HG02981 (cell line): Measurements from ENCODE around the gene NPAS3.

Experiments
- ATAC-seq: cut with Tn5 transposase; IDR thresholded peaks from one replicate; pipeline ENCODE4 v1.9.1; 2021; ENCODE audit warnings: mild to moderate bottlenecking, moderate library complexity; ENCODE audit not compliant: unreplicated experiment

NPAS3 gene

DNA sequence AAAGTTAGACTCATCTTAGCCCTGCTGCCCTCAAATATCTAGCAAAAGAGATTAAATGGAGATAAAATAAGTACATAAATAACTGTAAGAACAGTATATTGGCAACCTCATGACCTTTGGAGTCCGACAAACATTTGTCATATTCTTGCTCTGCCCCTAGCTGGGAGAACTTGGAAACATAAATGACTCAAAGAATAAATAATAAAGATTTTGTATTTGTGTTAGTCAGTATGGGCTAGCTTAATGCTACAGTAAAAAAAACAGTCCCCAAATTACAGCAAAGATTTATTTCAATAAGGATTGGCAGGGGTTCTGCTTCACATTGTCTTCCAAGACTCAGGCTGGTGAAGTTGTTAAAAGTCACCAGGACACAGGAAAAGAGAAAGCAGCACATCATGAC lies 791.5 kb downstream of the NPAS3 start:
- ATAC-seq, result no peak

DNA sequence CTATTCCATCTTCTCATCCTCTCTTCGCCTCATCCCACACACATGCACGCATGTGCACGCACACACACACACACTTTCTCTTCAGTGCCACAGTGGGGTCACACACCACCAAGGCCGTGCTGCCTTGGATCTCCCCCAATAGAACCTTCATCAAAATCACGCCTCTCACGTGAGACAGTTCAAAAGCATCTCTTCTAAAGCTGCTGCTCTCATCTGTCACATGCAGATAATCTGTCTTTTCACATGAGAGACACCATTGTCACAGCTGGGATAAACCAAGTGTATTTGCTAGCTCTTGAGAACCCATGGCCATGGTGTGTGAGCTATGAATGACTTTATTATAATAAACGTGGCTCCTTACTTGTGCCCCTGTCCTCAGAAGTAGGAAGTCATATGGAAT lies 793.5 kb downstream of the NPAS3 start:
- no peak for ATAC-seq

DNA sequence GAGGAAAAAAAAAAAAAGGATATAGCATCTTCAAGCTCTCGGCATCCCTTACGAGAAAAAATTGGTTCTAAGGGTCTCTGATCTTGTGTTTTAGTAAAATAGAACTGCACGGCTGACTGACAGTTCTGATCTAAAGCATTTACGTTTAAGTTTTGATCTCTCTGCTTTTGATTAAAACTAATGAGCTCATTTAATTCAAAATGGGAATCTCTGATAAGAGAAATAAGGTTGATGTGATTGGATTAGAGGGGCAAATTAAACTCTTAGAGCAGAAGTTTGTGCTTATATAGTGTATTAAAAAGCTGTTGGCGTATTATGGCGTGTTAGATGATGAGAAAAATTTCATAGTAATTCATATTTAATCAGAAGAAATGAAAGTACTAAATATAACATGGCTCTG lies 794.6 kb downstream of the NPAS3 start:
- ATAC-seq, result no peak

DNA sequence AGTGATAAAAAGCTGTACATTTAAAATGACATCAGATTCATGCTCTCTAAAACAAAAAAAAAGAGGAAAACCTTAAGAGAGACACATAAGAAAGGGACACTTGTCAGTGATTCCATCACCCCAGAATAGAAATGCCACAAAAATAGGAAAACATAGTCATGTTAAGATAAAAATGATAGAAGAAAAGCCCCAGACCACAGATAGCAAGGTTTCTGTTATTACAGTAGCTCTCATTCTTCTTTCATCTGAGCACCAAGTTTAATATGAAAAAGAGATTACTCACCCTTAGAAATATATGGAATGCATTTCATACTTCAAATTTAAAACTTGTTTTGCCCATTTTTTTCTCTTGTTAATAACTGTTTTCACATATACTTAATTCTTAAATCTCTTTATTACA lies 795.0 kb downstream of the NPAS3 start:
- no peak for ATAC-seq

DNA sequence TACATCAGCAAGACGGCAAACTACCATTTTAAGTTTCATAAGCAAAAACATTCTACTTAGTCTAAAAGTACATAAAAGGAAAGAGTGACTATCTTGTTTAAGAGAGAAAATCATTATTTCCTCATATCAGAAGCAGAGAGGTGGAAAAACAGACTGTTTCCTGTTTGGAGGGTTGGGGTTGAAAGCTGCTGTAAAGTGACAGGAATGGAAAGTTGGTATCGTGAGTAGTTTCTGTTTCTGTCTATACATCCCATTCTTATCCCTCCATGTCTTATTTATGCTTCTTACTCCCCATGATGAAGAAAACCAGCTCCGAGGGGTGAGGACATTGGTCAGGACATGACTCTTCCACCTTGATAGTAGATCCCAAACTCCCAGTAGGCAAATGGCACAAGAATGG lies 795.7 kb downstream of the NPAS3 start:
- ATAC-seq, result no peak

DNA sequence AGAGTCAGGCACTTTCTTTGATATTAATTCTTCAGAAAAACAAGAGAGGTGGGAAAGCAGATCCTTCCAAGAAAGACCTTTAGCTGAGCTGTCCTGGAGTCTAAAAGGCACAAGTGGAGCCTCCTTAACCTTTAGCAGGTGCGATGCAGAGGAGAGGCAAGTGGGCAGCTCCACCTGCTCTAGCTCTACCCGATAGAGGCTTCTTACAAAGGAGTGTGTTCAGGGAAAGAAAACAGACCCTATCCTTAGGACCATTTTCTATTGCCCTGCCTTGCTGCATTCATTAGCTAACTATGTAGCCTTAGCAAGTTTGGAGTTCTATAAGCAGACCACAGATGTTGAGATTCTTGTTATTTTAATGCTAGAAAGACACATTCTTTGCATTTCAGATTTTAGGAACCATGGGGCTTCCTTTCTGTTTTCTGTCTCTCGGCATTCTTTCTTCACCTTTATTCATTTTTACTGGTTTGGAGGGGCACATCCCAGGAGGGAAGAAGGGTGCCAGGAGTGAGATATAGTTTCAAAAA lies 797.7 kb downstream of the NPAS3 start:
- ATAC-seq, result no peak

DNA sequence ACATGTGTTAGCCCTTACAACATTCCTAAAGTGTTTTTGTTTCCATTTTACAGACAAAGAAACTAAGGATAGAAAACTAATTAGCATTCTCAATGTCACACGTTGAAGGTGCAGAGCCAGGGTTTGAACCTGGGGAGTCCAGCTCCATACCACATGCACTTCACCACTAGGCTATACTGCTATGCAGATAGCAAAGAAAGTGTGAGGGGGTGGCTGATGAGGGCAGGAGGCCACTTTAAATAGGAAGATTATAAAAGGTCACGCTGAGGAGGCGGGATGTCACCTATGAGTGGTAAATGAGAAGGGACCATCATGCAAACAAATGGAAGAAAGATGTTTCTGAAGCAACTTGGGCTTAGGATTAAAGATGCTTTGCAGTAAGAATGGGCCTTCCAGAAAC lies 798.3 kb downstream of the NPAS3 start:
- no peak for ATAC-seq

DNA sequence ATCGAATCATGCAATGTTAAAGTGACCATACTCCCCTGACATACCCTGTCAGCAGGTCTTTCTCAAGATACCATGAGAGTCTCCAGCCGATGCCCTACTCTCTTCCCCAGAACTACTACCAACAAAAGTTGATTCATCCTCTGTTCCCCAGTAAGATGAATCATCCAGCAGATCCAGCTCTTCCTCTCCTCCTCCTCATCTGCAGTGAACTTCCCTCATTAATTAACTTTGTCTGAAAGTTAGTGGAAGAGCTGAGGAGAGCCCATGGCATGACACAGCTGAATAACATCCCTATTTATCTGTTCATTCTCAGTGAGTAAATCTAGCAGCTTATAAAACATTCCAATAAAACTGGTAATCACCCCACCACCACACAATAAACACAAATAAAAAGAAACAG lies 798.8 kb downstream of the NPAS3 start:
- ATAC-seq, result no peak

DNA sequence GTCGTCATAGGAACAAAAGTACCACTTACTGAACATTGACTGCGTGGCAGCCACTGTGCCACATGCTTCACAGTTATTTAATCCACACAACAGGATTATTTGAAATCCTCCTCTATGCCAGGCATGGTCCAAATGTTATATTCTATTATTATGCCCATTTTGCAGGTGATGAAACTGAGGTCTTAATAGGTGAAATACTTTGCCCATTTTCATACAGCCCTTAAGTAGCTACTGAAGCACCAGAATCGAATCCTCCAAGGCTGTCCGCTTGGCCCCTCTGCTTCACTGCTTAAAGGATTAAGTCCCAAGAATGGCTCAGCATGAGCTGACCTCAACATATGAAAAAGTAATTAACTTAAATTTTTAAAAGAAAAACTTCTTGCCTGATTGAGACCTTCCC lies 799.4 kb downstream of the NPAS3 start:
- no peak for ATAC-seq

DNA sequence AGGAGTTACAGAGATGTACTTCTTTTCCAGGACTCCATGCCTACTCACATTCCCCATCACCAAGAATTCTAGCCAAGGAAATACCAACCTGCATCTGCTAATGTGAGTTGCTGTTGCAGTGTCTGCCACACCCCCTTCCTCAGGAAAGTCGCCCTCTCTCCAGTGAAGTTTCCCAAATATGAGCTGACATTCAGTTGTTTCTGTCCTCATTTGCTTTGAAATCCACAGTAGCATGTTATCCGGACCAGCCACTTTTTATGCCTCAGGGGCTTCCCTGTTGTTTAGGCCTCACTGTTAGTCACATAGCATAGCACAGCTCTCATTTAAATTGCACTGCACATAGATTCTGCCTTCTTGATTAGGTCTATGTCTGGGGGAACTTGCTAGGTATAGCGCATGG lies 799.8 kb downstream of the NPAS3 start:
- no peak for ATAC-seq

DNA sequence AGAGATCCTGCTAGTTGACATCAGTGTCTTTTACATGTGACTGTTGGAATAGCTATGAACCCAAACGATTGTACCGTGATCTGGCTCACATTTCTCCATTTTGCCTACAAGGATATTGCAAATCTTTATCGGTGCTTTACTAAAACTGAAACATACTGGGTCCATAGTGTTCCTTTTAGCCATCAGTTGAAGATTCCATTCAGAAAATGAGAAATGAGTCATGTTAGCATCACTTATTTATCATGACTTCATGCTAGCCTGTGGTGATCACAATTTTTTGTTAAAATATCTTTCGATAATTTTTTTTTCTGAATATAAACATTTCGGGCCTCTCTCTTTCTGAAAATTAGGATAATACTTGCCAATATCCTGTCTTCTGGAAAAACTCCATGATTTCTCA lies 801.9 kb downstream of the NPAS3 start:
- ATAC-seq, result no peak

DNA sequence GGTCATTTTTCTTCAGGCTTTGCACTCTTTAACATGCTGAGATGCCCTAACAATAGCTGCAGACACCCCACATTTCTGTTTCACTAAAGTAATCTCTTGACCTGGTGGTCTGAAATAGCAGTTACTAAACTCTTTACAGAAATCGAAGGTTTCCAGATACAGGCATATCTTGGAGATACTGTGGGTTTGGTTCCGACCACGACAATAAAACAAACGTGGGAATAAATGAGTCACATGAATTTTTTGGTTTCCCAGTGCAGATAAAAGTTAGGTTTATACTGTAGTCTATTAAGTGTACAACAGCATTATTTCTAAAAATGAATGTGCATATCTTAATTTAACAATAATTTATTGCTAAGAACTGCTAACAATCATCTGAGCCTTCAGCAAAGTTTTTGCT lies 803.5 kb downstream of the NPAS3 start:
- ATAC-seq, result no peak

DNA sequence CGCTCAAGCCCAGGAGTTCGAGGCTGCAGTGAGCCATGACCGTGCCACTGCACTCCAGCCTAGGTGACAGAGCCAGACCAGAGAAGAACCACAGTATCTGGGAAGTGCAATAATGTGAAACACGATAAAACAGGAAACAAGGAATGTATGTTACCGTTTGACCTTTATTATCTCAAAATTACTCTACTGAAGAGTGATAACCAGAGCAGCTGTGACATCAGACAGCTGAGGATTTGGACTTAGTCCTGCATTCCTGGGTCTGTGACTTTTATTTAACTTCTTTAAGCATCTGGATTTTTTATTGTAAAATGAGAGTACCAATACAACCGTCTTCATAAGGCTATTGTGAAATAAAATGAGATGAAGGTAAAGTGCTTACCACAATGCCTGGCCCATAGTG lies 806.5 kb downstream of the NPAS3 start:
- ATAC-seq, result no peak

DNA sequence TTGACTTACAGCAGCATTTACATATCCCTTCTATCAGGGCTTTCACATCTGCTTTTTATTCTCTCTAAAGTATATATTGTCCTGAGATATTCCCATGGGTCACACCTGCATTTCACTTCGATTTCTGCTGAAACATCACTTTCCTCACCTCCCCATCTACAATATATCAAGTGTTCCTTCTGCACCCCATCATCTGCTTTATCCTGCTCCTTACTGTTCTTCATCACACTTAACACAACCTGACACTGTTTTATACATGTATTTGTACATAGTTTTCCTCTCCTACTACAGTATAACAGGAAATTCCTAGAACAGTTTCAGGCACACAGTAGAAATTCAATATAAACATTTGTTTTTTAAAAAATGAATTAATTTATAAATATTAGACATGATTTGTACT lies 809.1 kb downstream of the NPAS3 start:
- ATAC-seq, result no peak

DNA sequence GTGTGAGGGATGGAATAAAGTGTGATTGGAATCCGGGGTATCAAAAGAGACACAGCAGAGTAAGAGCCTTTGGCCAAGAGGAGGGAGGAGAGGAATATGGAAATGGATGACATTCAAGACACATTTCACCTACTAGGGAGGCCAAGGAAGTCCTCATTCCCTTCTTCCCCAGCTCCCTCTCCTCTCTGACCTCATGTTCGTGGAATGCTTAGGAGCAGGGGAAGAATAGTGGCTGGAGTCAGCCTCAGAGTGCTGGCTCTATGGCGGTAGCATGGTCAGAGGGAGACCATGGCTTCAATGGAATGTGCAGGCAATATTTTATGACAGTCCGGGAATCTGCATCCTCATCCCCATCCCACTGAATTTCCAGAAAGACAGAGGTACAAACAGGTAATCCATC lies 815.6 kb downstream of the NPAS3 start:
- ATAC-seq, result no peak

DNA sequence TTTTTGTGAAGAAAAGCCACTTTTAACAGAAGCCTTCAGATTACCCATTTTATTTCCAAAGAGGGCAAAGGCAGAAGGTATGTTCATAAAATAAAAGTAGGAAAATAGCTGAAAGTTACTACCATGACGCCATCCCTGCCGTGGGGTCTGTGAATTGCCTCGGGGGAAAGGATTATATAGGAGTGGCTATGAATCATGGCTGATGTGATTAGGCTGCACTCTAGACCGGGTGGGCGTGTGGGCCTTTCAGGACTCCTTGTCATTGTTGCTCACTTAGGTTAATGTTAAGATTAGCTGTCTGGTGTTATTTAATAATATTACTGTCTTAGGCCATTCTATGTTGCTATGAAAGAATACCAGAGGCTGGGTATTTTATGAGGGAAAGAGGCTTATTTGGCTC lies 816.7 kb downstream of the NPAS3 start:
- ATAC-seq, result no peak

DNA sequence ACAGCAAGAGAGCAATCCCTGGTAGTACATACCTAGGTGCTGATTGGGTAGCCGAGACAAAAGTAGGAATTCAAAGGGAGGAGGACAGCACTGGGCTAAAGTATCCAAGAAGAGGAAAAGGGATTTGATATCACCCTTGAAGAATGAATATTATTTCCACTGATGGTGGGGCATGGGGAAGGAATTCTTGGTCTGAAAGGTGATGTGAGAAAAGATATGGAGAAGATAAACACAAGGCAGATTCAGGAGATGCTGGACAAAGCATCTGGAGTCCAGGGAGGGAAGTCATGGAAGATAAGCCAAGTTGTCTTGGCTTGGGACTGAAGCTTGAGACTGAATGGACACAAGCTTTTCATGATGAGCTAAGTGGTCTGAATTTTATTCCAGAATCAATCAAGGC lies 818.2 kb downstream of the NPAS3 start:
- ATAC-seq, result no peak

DNA sequence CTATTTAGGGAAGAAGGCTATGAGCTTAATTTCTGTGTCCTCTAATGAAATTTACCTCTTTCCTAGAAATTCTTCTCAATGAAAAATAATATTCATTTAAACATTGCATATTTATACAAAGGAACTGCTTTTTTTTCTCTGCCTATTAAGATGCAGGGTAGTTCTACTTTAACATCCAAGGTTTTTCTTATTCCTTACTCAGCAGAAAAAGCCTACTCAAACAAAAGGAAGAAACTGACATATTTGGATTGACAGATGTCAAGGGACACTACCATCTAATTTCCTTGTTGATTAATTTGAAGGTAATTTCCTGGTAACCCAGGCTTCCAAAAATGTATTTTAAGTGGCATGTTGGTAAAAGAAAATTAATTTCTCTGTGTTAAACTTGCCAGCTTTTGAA lies 819.9 kb downstream of the NPAS3 start:
- no peak for ATAC-seq

DNA sequence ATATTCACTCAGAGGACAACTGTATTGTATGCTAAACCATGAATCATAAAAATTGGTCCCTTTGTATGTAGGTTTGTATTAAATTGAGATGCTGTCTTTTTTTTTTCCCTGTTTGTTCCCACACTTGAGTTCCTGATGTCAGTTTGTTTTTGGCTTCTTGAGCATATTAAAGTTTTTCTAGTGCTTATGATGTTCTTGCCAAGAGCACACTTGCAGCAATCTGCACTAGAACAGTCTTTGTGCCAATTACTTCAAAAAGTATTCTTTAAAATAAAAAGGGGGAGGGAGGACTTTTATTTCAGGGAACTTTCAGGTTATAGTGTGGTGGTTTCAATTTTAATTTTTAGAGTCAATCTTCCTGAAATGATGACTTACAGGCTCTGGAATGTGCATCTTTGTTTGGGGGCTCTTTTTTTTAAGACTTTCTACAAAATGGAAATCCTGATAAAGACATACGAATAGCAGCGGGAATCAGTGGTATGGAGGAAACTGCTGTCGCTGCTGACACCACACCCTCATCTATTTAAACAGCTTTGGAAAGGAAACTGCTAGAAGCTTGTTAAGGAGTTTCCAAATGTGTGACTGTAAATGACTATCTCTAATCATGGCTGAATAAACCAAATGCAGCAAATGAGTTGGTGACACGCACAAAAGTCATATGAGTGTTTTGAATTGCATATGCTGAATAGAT lies 823.6 kb downstream of the NPAS3 start:
- ATAC-seq, result no peak

DNA sequence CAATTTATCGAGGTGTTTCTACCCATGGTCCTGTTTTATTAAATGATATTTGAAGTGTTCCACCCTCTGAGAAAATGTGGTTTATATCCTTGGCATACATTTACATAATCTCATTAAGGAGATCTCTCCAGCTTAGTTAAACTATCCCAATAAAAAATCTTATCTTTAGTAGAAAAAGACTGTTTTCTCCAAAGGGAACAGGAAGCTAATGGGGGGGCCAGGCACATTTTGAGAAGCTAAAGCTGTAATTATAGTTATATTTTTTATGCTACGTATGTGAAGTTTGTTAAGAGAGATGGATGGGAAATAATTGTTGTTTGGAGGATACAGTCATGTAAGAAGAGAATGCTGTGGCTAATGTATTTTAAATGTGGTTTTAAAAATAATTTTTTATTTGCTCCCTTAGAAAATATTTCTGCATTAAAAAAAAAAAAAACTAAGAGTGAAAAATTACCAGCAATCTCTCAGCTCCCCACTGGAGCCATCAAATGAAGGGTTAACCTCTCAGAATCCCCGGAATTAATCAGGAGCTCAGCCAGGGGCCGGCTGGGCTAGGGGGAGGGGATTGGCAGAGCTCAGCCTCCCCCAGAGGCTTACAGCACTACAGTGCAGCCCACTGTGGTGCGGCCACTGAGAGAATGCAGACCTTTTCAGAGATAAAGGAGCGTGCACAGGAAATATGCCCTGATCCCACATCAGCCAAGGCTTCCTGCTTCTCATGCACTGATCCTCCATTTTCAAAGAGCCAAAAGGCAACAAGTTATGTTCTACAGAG lies 826.4 kb downstream of the NPAS3 start:
- no peak for ATAC-seq

DNA sequence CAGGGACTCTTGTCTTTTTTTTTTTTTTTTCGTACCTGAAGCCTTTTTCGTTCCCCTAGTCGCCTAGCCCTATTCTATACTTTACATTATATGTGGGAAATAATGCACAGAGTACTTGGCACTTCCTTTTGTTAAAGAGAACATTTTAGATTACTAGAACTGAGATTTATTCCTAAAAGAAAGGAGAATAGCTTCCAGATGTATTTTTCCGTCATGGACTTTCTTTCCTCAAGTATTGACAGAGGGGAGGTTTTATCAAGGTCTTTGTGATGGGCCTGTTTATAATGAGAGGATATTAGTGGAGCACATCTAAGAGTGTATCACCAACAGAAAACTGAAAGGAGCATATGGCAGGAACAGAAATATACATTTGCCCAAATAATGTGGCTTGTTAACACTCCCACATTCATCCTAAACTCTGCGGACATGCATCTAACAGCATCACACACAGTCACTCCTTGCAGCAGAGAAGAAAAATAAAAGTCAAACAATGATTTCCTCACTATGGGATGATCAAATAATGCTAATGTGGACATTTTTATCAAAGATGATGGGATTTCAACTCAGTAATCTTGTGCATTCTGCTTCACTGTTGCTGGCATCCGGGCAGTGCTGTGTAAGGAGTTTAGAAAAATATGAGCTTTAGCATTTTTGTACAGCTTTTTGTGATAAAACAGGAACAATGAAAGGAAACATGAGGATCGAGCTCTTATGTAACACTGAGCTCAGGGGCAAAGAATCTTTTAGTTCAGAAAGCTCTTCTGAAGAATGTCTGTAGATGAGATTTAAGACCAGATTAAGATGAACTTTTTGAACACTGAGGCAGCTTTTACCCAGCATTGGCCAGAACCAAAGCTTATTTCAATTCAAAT lies 829.1 kb downstream of the NPAS3 start:
- no peak for ATAC-seq

DNA sequence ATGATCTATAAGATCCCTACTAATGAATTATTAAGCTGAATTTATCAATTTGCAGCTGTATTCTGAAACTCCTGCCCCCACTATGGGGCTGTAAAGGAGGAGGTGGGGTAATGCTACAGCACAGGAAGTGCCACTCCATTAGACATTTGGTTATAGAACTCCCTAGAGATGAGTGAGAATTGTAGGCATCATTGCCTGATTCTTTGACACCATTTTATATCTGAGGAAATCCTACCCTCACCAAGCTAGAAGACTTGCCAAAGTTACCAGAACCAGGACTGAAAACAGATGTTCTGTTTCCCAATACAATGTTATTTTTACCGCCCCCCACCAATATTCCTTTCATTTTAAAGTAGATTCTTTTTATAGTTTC lies 829.8 kb downstream of the NPAS3 start:
- no peak for ATAC-seq
